HepG2 (cell line): ENCODE results near the gene BMP2. TPM values are rescaled to one million over a fixed set of nuclear protein-coding genes. Genes with fewer than 3 reads are reported as not detected.

Source experiments
- CAMTA2 ChIP-seq: sonication (generic); formaldehyde crosslinking; IDR thresholded peaks from 2 replicates; pipeline ENCODE4 v1.4.0; 2020; ENCODE audit warnings: mild to moderate bottlenecking, missing genetic modification reagents, borderline replicate concordance
- CREB1 ChIP-seq, 2 experiments: fragments of 450-650 bp in 1 of 2; IDR thresholded peaks; 2 replicates each; pipeline ENCODE4 v1.6.1; 2016 to 2017; ENCODE audit warnings: control low read depth in 1 of 2, mild to moderate bottlenecking in 1 of 2, missing compliant biosample characterization in 1 of 2, missing genetic modification characterization in 1 of 2
- CSRNP1 ChIP-seq: sonication (generic); formaldehyde crosslinking; IDR thresholded peaks from 2 replicates; pipeline ENCODE4 v1.8.1; 2023; ENCODE audit warnings: mild to moderate bottlenecking, missing genetic modification reagents
- MBD4 ChIP-seq: IDR thresholded peaks from 2 replicates; pipeline ENCODE4 v1.6.1; 2012; ENCODE audit warnings: low read length, inconsistent platforms, borderline replicate concordance
- MYPOP ChIP-seq: sonication (generic); formaldehyde crosslinking; IDR thresholded peaks from 2 replicates; pipeline ENCODE4 v1.8.1; 2023; ENCODE audit warnings: mild to moderate bottlenecking, moderate library complexity, missing genetic modification reagents
- RFX5 ChIP-seq: IDR thresholded peaks from 2 replicates; pipeline ENCODE4 v1.6.1; 2011; ENCODE audit warnings: low read depth, low read length, improper control_type of control experiment
- SALL1 ChIP-seq: sonication (generic); formaldehyde crosslinking; IDR thresholded peaks from 2 replicates; pipeline ENCODE4 v1.8.0; 2022; ENCODE audit warnings: mild to moderate bottlenecking, missing genetic modification reagents
- SP4 ChIP-seq: sonication (generic); formaldehyde crosslinking; IDR thresholded peaks from 2 replicates; pipeline ENCODE4 v1.8.1; 2023; ENCODE audit warnings: mild to moderate bottlenecking, missing genetic modification reagents
- ZBTB43 ChIP-seq: sonication (generic); formaldehyde crosslinking; conservative IDR thresholded peaks from 2 replicates; pipeline ENCODE4 v1.4.0; 2020; ENCODE audit warnings: missing genetic modification reagents
- ZNF10 ChIP-seq: sonication (generic); formaldehyde crosslinking; IDR thresholded peaks from 2 replicates; pipeline ENCODE4 v1.4.0; 2020; ENCODE audit warnings: mild to moderate bottlenecking, low read depth, missing genetic modification reagents, borderline replicate concordance
- ZNF329 ChIP-seq: sonication (generic); formaldehyde crosslinking; IDR thresholded peaks from 2 replicates; pipeline ENCODE4 v1.9.0; 2021; ENCODE audit warnings: low read depth, mild to moderate bottlenecking, missing genetic modification reagents
- ZNF333 ChIP-seq: sonication (generic); formaldehyde crosslinking; IDR thresholded peaks from 2 replicates; pipeline ENCODE4 v1.4.0; 2020; ENCODE audit warnings: mild to moderate bottlenecking, missing genetic modification reagents, borderline replicate concordance
- ZSCAN30 ChIP-seq: sonication (generic); formaldehyde crosslinking; IDR thresholded peaks from 2 replicates; pipeline ENCODE4 v1.5.0; 2020; ENCODE audit warnings: mild to moderate bottlenecking, missing genetic modification reagents
- polyA plus RNA-seq, 8 experiments: library from polyadenylated mRNA; depleted of rRNA in 3 of 8; stranded (reverse) in 7 of 8; unstranded in 1 of 8; fragments of >200 nt; fragmentation: Illumina TruSeq in 4 of 8; extraction: Trizol in 4 of 8; gene quantifications; 2 replicates each; pipeline versions ENCODE4 v1.2.1 to v1.2.3, GENCODE V29; 2011 to 2016; ENCODE audit warnings: low read depth in 4 of 8, missing spikeins in 1 of 8, mixed read lengths in 1 of 8; ENCODE audit not compliant: insufficient read depth in 1 of 8
- total RNA-seq, 5 experiments: library from RNA; depleted of rRNA; stranded (reverse); fragments of >200 nt; fragmentation: Illumina TruSeq; extraction: Trizol; gene quantifications; 2 replicates each; pipeline ENCODE4 v1.2.3, GENCODE V29; 2016; ENCODE audit warnings: low read depth in 1 of 5
- TF ChIP-seq, protein P1 (sequence below): IDR thresholded peaks from 2 replicates; pipeline ENCODE4 v1.6.1; 2012; ENCODE audit warnings: low read length, improper control_type of control experiment
- TF ChIP-seq, protein P2 (sequence below): IDR thresholded peaks from 2 replicates; pipeline ENCODE4 v1.6.1; 2012; ENCODE audit warnings: inconsistent platforms
- TF ChIP-seq, protein P3 (sequence below): sonication (generic); formaldehyde crosslinking; IDR thresholded peaks from 2 replicates; pipeline ENCODE4 v1.4.0; 2020; ENCODE audit warnings: mild to moderate bottlenecking, missing genetic modification reagents

Gene BMP2
- total and polyA plus RNA-seq, 2 of the 13 experiments (the other 11 are each of a cell fraction or from before 2014, with no cell fraction given) = 0.02 to 0.03 TPM

DNA sequence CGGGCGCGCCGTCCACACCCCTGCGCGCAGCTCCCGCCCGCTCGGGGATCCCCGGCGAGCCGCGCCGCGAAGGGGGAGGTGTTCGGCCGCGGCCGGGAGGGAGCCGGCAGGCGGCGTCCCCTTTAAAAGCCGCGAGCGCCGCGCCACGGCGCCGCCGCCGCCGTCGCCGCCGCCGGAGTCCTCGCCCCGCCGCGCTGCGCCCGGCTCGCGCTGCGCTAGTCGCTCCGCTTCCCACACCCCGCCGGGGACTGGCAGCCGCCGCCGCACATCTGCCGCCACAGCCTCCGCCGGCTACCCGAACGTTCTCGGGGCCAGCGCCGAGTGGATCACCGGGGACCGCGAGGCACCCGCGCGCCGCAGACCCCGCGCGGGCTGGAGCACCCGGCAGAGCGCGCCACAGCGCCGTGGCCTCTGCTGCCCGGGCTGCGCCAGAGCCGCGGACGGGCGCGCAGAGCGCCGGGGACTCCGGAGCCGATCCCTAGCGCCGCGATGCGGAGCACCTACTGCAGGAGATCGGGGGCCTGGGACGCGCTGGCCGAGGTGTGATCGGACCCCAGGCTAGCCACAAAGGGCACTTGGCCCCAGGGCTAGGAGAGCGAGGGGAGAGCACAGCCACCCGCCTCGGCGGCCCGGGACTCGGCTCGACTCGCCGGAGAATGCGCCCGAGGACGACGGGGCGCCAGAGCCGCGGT, at the start of gene BMP2 (continued):
- TF ChIP-seq ZBTB43 (CRISPR knock-in tag) (no peak), ZNF329 (CRISPR knock-in tag) (0 out of 2 replicates have a peak, but pooled peaks have one; percentile 29), SP4 (CRISPR knock-in tag) (no peak), SALL1 (CRISPR knock-in tag) (peak; percentile 34; the same call in 1 of the 2 replicates), CAMTA2 (no peak), ZSCAN30 (CRISPR knock-in tag) (no peak), CREB1 (IDR thresholded peaks at IDR 0.05) (no peak), CREB1 (CRISPR knock-in tag; IDR thresholded peaks at IDR 0.05) (no peak), ZNF333 (CRISPR knock-in tag) (0 out of 2 replicates have a peak, but pooled peaks have one; percentile 30), CSRNP1 (CRISPR knock-in tag) (no peak), RFX5 (no peak), ZNF10 (CRISPR knock-in tag) (no peak), MBD4 (no peak), MYPOP (CRISPR knock-in tag) (peak; percentile 99)
- TF ChIP-seq, protein P1, sequence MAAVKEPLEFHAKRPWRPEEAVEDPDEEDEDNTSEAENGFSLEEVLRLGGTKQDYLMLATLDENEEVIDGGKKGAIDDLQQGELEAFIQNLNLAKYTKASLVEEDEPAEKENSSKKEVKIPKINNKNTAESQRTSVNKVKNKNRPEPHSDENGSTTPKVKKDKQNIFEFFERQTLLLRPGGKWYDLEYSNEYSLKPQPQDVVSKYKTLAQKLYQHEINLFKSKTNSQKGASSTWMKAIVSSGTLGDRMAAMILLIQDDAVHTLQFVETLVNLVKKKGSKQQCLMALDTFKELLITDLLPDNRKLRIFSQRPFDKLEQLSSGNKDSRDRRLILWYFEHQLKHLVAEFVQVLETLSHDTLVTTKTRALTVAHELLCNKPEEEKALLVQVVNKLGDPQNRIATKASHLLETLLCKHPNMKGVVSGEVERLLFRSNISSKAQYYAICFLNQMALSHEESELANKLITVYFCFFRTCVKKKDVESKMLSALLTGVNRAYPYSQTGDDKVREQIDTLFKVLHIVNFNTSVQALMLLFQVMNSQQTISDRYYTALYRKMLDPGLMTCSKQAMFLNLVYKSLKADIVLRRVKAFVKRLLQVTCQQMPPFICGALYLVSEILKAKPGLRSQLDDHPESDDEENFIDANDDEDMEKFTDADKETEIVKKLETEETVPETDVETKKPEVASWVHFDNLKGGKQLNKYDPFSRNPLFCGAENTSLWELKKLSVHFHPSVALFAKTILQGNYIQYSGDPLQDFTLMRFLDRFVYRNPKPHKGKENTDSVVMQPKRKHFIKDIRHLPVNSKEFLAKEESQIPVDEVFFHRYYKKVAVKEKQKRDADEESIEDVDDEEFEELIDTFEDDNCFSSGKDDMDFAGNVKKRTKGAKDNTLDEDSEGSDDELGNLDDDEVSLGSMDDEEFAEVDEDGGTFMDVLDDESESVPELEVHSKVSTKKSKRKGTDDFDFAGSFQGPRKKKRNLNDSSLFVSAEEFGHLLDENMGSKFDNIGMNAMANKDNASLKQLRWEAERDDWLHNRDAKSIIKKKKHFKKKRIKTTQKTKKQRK = no peak
- TF ChIP-seq, protein P2, sequence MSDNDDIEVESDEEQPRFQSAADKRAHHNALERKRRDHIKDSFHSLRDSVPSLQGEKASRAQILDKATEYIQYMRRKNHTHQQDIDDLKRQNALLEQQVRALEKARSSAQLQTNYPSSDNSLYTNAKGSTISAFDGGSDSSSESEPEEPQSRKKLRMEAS = peak; percentile 21; the same call in 1 of the 2 replicates
- TF ChIP-seq, protein P3, sequence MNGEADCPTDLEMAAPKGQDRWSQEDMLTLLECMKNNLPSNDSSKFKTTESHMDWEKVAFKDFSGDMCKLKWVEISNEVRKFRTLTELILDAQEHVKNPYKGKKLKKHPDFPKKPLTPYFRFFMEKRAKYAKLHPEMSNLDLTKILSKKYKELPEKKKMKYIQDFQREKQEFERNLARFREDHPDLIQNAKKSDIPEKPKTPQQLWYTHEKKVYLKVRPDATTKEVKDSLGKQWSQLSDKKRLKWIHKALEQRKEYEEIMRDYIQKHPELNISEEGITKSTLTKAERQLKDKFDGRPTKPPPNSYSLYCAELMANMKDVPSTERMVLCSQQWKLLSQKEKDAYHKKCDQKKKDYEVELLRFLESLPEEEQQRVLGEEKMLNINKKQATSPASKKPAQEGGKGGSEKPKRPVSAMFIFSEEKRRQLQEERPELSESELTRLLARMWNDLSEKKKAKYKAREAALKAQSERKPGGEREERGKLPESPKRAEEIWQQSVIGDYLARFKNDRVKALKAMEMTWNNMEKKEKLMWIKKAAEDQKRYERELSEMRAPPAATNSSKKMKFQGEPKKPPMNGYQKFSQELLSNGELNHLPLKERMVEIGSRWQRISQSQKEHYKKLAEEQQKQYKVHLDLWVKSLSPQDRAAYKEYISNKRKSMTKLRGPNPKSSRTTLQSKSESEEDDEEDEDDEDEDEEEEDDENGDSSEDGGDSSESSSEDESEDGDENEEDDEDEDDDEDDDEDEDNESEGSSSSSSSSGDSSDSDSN (CRISPR knock-in tag) = peak; percentile 47; the same call in 1 of the 2 replicates
